HG03439 (cell line): Measurements from ENCODE around the gene CTNNA3.

Experiments
- ATAC-seq: cut with Tn5 transposase; IDR thresholded peaks from one replicate; pipeline ENCODE4 v1.9.1; 2021; ENCODE audit warnings: mild to moderate bottlenecking, moderate library complexity; ENCODE audit not compliant: unreplicated experiment

CTNNA3 gene

DNA sequence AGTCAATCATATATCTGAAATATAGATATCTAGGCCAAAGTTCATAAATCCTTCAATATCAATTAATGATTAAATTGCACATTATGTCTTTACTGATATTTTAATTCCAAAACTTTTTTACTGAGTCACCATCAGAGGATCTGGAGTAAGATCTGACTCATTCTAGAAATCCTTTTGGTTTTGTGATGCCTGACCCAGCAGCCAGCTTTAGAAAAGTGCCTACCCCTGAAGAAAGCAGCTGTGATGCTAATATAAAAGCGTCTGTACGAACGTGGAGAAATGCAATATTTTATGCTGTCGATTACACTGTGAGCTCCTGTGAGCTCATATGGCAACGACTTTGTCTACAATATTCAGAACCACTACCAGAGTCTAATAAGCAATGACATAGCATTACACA, 912.7 kb downstream of the CTNNA3 start:
- ATAC-seq: no peak

DNA sequence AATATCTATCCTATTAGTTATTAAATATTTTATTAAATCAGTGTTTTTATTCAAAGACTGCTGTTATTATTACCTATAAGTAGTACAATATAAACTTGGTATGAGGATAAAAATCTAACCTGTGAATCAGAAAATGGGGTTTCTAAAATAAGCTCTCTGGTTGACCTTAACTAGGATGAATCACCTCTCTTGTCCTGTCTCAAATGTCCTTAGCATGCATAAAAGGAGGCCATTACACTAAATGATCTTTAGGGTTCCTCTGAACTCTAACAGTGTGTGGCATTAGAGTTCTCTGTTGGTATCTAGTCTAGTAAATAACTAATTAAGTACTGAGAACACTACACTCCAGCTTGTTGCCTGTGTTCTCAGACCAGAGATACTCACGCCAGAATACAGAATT, 913.2 kb downstream of the CTNNA3 start:
- ATAC-seq: no peak

GRCh38 chr10:66782144-66782543, 913.9 kb downstream of the CTNNA3 start:
- ATAC-seq: no peak

DNA sequence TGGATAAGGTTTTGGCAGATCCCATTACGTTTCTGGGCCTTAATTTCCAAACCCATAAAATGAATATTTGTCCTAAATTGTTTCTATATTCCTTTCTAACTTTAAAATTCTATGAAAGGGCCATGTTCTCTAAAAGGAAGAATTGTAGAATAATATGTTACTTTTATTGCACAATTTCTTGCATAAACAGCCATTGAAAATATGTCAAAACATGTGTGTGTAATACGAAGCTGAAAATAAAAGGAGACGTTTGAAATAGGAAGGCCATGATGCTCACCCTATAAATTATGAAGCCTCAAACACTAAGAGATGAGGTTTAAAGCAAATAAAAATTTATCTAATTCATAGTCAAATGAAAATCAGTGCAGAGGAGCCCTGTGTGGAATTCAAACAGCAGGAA, 915.2 kb downstream of the CTNNA3 start:
- no peak for ATAC-seq

GRCh38 chr10:66778351-66778750, 917.6 kb downstream of the CTNNA3 start:
- no peak for ATAC-seq

GRCh38 chr10:66777665-66778064, 918.3 kb downstream of the CTNNA3 start:
- no peak for ATAC-seq

DNA sequence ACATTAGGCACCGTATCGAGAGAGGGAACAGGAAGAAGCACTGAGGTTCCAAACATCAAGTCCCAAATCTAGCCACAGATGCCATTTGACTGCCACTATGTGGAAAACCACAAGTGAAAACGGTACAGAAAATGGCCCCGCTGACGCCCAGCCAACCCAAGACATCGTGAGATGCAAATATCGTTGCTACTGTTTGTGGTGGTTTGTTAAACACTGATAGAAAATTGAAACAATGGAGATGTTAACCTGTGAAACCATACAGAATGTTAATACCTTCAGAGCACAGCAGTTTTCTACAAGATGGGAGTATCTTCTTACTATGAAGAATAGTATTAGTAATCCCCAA, 922.5 kb downstream of the CTNNA3 start:
- no peak for ATAC-seq

GRCh38 chr10:66772548-66773471, 923.2 kb downstream of the CTNNA3 start:
- ATAC-seq: no peak

DNA sequence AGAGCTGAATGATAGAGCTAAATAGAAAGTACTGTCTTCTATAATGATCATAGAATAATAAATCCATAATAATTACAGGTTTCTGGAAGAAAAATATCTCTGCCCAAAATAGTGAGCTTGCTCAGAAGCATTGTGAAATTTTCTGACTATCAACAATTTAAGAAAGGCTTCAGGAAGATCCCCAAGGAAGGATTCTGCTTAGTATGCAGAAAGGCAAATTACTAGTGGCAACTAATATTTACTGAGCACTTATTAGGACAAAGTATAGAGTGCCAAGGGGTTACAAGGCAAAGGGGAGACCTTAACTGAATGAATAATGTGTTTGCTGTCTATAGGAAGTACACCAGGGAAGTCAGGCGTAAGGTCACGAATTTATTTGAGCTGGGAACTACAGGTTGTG, 928.3 kb downstream of the CTNNA3 start:
- ATAC-seq: no peak

- ATAC-seq: no peak
These were observed 933.7 kb downstream of the CTNNA3 start for GRCh38 chr10:66762218-66762729.

- ATAC-seq: no peak
These were observed 935.1 kb downstream of the CTNNA3 start for GRCh38 chr10:66760941-66761340.

- no peak for ATAC-seq
These were observed 940.5 kb downstream of the CTNNA3 start for GRCh38 chr10:66755474-66755873.

GRCh38 chr10:66752714-66753113, 943.3 kb downstream of the CTNNA3 start:
- ATAC-seq: no peak

DNA sequence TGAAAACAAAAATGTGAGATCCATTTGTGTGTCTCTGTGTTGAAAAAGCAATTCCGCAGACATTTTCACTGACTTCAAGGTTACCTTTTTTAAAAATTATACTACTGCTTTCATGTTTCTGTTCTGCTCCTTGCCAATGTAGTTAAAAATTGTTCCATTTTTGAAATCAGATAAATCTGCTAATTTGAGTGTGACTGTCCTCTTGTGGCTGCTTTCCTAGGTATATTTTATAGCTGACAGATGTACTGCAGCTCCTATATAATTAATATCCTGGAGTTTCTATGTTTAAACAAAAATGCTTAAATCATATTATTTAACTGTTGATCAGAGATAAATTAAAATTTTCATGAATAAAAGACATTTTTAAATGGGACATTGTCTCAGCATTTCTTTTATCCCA, 947.8 kb downstream of the CTNNA3 start:
- ATAC-seq: no peak

- no peak for ATAC-seq
These were observed 948.5 kb downstream of the CTNNA3 start for GRCh38 chr10:66747451-66747850.

GRCh38 chr10:66746711-66747110, 949.3 kb downstream of the CTNNA3 start:
- ATAC-seq: no peak

DNA sequence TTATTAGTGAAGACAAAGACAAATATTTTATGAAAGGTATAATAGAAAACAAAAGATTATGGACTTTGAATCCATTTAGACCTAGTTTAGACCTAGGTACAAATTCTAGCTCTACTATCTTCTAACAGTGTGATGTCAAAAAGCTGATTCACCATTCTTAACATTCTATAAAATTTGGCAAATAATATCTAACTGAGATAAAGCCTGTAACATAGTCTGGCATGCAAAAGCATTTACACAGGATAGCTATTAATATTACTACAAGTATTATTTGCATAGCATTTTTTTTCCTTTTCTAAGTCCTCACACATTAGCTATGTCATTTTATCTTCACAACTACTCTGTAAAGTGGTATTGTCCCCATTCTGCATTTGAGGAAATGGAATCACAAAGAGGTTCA, 949.7 kb downstream of the CTNNA3 start:
- ATAC-seq: no peak

DNA sequence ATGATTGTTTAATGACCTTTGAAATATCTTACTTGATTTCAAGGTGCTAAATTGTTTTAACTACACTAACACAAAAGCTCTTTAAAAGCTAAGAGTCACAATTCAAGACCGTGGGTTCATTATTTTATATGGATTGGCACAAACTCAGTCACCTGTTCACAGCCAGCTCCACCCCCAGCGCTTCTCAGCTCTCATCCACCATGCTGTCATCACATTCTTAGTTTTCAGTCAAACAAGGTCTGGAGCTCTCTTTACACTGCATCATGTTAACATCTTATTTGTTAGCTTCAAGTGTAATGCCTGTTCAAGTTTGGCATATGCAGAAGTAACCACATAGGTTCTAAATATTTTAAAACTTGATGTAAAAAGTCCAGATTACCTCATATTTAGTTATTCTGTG, 951.1 kb downstream of the CTNNA3 start:
- ATAC-seq: no peak

DNA sequence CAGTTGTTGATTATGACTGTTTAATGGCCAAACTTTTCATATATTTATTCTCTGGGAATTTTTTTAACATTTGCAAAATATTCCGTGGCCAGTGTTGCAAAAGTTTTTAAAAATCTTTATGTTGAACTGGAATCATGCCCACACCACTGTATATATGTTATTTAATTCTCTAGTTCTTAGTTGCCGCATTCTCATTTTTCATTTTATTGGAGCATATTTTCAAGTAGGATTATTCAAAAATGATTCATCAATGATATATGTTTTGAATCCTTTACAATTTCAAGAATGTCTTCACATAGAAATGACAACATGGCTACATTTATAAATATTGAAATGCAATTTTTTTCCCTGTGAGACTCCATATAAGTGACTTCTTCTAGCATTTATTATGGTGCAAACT, 958.8 kb downstream of the CTNNA3 start:
- ATAC-seq: no peak

- ATAC-seq: no peak
These were observed 972.2 kb downstream of the CTNNA3 start for GRCh38 chr10:66723608-66724400.

- ATAC-seq: no peak
These were observed 976.5 kb downstream of the CTNNA3 start for GRCh38 chr10:66719483-66719882.
